ENCODE results near the gene GNRH2. TPM values are rescaled to one million over a fixed set of nuclear protein-coding genes. Genes with fewer than 3 reads are reported as not detected.

The GNRH2 gene
- total RNA-seq, 1 experiment from 2014 or later: 0.65 TPM

DNA sequence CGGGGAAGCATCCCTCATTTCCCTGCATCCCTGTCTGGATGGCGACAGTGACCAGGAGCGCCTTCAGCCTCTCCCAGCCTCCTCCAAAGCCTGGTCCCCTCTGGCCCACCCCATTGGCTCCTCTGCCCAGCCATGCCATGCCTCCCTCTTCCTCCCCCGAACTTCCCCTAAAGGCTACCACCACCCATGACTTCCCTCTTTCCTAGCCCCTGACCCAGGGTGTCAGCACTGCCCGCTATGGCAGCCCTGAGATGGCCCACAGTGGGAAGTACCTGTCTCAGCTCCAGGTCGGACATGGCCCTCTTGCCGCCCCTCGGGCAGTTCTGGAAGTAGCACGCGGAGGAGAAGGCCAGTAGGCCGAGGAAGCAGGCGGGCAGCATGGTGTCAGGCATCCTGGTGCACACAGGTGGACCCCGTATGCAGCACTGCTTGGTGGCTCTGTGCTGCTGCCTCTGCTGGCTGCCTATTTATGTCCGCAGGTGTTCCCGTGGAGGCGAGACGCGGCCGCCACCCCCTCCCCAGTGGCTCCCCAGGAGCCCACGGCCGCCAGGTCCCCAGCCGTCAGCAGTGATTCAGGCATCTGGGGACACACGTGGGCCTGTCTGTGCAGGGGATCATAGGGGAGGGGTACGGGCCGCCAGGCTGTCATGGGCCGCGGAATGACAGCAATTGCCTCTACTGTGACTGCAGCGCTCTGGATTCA, 41.0 kb downstream of the GNRH2 start, which contains the start of gene AVP:
AVP (minus strand) TSS at position 442 of the 703 bp plus-strand sequence; CDS start at position 392, 50 bp downstream.
- Histone ChIP-seq H3K79me2 (ENCODE audit: low read depth) (no peaks in the 10 kb centered on the region), H3K4me3 (no peak within 1 kb of the TSS), H2AFZ (no peak within 1 kb of the TSS), H4K20me1 (ENCODE audit: insufficient read depth) (no peaks in the 10 kb centered on the region), H3K27ac (no peak within 1 kb of the TSS), H3K36me3 (ENCODE audit: low read depth) (no peaks in the 10 kb centered on the region), H3F3A (ENCODE audit: insufficient read depth, low read depth) (no peaks in the 10 kb centered on the region; the same call in 1 of the 2 replicates), H3K27me3 (ENCODE audit: insufficient read depth, low read depth) (no peaks in the 10 kb centered on the region), H3K9me3 (ENCODE audit: insufficient read depth, low read depth) (no peaks in the 10 kb centered on the region), H3K4me2 (no peak within 1 kb of the TSS), H3K4me1 (replicated peaks; ENCODE audit: insufficient read depth) (peaks cover 12% of the 10 kb centered on the region), H3K9me2 (ENCODE audit: insufficient read depth) (no peaks in the 10 kb centered on the region)
- no TSS peak for BruUV-seq (replicated peaks)
- POLR2A ChIA-PET (ENCODE audit: unreplicated experiment): no interaction called here
- DNase-seq: no peak
- TF ChIP-seq EZH2 (IDR thresholded peaks at IDR 0.05; ENCODE audit: low read depth): no peak
- TF ChIP-seq, protein P1, sequence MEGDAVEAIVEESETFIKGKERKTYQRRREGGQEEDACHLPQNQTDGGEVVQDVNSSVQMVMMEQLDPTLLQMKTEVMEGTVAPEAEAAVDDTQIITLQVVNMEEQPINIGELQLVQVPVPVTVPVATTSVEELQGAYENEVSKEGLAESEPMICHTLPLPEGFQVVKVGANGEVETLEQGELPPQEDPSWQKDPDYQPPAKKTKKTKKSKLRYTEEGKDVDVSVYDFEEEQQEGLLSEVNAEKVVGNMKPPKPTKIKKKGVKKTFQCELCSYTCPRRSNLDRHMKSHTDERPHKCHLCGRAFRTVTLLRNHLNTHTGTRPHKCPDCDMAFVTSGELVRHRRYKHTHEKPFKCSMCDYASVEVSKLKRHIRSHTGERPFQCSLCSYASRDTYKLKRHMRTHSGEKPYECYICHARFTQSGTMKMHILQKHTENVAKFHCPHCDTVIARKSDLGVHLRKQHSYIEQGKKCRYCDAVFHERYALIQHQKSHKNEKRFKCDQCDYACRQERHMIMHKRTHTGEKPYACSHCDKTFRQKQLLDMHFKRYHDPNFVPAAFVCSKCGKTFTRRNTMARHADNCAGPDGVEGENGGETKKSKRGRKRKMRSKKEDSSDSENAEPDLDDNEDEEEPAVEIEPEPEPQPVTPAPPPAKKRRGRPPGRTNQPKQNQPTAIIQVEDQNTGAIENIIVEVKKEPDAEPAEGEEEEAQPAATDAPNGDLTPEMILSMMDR (conservative IDR thresholded peaks at IDR 0.05): no peak
- intact Hi-C loops (cut with micrococcal nuclease; ENCODE audit: unreplicated experiment): no loop called here
- CTCF ChIA-PET: no interaction called here

DNA sequence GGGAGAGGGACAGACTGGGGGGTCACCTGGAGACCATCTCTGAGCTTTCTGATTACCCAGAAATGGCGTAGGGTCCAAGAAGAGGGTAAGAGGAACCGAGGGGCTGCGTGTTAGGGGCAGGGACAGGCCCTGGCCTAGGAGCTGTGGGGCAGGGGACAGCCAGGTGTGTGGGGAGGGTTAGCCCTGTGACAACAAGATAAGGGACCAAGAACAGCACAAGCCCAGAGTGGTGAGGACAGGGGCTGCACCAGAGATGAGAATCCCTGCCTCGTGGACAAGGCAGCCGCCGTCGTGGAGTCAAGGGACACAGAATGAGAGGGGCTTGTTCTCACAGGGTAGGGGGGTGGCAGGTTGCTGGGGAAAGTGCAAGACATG, 41.6 kb downstream of the GNRH2 start:
- peaks cover 12% of the 10 kb centered on the region for H3K4me1 ChIP-seq (replicated peaks; ENCODE audit: insufficient read depth)
- POLR2A ChIA-PET (ENCODE audit: unreplicated experiment): no interaction called here
- no peaks in the 10 kb centered on the region for H3K9me3 ChIP-seq (ENCODE audit: insufficient read depth, low read depth)
- CTCF ChIA-PET: no interaction called here
- intact Hi-C loops (cut with micrococcal nuclease; ENCODE audit: unreplicated experiment): no loop called here
- H3K79me2 ChIP-seq (ENCODE audit: low read depth): no peaks in the 10 kb centered on the region
- no peaks in the 10 kb centered on the region for H3K36me3 ChIP-seq (ENCODE audit: low read depth)
- no peak for DNase-seq
- no peak overlapping the region for H3K27ac ChIP-seq
- no peak overlapping the region for H3K4me2 ChIP-seq
- no peak overlapping the region for H2AFZ ChIP-seq
- H3F3A ChIP-seq (ENCODE audit: insufficient read depth, low read depth): no peaks in the 10 kb centered on the region; the same call in 1 of the 2 replicates
- no peaks in the 10 kb centered on the region for H4K20me1 ChIP-seq (ENCODE audit: insufficient read depth)
- TF ChIP-seq, protein P1 (conservative IDR thresholded peaks at IDR 0.05): no peak
- TF ChIP-seq EZH2 (IDR thresholded peaks at IDR 0.05; ENCODE audit: low read depth): no peak
- no peaks in the 10 kb centered on the region for H3K9me2 ChIP-seq (ENCODE audit: insufficient read depth)
- no peaks in the 10 kb centered on the region; the same call in 1 of the 2 replicates for H3K27me3 ChIP-seq (ENCODE audit: insufficient read depth, low read depth)
- no peak overlapping the region for H3K4me3 ChIP-seq
- no TSS peak for BruUV-seq (replicated peaks)

DNA sequence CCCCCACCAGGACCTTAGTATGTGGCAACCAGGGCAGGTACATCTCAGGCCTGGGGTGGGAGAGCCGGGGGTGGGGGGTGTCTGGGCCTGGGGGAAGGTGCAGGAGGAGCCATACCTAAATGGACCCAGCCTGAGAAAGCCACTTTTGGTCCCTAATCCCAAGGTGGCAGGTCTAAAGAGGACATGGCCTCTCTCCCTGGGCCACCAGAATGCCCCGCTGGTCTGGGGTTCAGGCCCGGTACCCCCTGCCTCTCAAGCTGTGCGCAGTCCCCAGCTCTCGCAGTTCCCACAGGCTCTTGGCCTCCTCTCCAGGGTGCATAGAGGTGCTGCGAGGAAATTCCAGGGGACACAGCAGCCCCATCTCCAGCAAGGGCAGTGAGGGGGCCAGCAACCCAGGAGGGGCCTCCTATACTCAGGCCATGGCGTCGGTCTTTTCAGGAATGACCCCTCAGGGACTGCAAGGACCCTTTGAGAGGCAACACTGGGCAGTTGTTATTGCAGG, 42.2 kb downstream of the GNRH2 start:
- Histone ChIP-seq H3K4me2 (no peak overlapping the region), H3K4me1 (replicated peaks; ENCODE audit: insufficient read depth) (peaks cover 9% of the 10 kb centered on the region), H3F3A (ENCODE audit: insufficient read depth, low read depth) (no peaks in the 10 kb centered on the region; the same call in 1 of the 2 replicates), H4K20me1 (ENCODE audit: insufficient read depth) (no peaks in the 10 kb centered on the region), H3K79me2 (ENCODE audit: low read depth) (no peaks in the 10 kb centered on the region), H3K4me3 (no peak overlapping the region), H3K27ac (no peak overlapping the region), H3K9me2 (ENCODE audit: insufficient read depth) (no peaks in the 10 kb centered on the region), H2AFZ (no peak overlapping the region), H3K9me3 (ENCODE audit: insufficient read depth, low read depth) (no peaks in the 10 kb centered on the region), H3K36me3 (ENCODE audit: low read depth) (no peaks in the 10 kb centered on the region), H3K27me3 (ENCODE audit: insufficient read depth, low read depth) (peaks cover 4% of the 10 kb centered on the region; the same call in 1 of the 2 replicates)
- BruUV-seq (replicated peaks): no TSS peak
- no peak for DNase-seq
- intact Hi-C loops (cut with micrococcal nuclease; ENCODE audit: unreplicated experiment): no loop called here
- ChIA-PET POLR2A (ENCODE audit: unreplicated experiment) (no interaction called here), CTCF (interaction anchor here (0.6 kb wide), 1 partner anchor 349 kb away, joined by 5 read pairs; no protein-coding TSS in a partner anchor)
- TF ChIP-seq EZH2 (IDR thresholded peaks at IDR 0.05; ENCODE audit: low read depth): no peak
- TF ChIP-seq, protein P1 (conservative IDR thresholded peaks at IDR 0.05): no peak
